NCI-H1694 treated with DMSO at 0.1 percent for 48 hours (cell line): ENCODE data around the gene TRMT10C.
"Not testable (repeated sequence)": the region's sequence is repeated elsewhere in the genome, so short reads cannot be mapped to it uniquely, and the experiment has no call there.

Experiments
- DNase-seq: peaks from one replicate; lab custom pipeline; 2025; lab: John Stamatoyannopoulos, UW

TRMT10C gene

DNA sequence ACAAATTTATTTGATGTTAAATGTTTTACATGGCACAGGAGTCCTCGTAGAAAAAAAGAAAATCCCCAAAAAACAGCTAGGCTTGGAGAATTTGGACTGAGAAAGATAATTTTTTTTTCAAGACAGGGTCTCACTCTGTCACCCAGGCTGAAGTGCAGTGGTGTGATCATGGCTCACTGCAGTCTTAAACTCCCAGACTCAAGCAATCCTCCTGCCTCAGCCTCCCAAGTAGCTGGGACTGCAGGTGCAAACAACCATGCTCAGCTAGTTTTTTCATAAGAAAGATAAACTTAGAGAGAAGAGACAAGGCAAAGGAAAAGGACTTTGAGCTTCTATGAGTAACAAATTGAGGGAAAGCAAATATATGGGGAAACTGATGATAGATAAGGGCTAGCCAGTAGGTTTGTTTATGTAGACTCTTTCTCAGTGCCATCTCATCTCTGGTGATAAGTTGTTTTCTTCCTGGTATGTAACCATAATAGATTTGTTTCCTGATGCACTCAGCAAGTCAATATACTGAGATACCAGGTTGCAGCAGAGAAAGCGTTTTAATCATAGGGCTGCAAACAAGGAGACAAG lies 13.1 kb upstream of the TRMT10C start:
- no peak for DNase-seq

DNA sequence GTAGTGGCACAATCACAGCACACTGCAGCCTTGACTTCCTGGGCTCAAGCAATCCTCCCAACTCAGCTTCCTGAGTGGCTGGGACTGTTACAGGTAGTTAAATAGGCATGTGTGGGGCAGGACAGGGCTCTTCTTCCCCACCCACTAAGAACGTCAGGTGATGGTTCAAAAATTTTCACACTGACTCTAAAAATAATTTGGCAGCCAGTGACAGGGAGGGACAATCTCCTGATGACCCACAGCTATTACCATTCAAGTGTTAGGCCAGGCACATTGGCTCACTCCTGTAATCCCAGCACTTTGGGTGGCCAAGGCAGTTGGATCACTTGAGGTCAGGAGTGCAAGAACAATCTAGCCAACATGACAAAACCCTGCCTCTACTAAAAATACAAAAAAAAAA lies 12.2 kb upstream of the TRMT10C start:
- DNase-seq: no peak

DNA sequence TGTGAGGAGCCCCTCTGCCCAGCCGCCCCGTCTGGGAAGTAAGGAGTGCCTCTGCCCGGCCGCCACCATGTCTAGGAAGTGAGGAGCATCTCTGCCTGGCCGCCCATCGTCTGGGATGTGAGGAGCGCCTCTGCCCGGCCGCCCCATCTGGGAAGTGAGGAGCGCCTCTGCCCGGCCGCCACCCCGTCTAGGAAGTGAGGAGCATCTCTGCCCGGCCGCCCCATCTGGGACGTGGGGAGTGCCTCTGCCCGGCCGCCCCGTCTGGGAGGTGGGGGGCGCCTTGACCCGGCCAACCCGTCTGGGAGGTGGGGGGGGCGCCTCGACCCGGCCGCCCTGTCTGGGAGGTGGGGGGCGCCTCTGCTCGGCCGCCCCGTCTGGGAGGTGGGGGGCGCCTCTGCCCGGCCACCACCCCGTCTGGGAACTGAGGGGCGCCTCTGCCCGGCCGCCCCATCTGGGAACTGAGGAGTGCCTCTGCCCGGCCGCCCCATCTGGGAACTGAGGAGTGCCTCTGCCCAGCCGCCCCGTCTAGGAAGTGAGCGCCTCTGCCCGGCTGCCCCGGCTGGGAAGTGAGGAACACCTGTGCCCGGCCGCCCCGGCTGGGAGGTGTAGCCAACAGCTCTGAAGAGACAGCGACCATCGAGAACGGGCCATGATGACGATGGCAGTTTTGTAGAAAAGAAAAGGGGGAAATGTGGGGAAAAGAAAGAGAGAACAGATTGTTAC lies 10.1 kb upstream of the TRMT10C start:
- not testable (repeated sequence) for DNase-seq

DNA sequence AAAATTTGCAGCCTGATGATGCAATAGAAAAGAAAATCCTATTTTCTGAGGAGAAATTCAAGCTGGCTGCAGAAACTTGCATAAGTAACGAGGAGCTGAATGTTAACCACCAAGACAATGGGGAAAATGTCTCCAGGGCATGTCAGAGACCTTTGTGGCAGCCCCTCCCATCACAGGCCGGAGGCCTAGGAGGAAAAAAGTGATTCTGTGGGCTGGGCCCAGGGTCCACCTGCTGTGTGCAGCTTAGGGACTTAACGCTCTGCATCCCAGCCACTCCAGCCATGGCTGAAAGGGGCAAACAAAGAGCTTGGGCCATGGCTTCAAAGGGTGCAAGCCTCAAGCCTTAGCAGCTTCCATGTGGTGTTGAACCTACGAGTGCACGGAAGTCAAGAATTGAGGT lies 8.3 kb upstream of the TRMT10C start:
- DNase-seq: not testable (repeated sequence)

DNA sequence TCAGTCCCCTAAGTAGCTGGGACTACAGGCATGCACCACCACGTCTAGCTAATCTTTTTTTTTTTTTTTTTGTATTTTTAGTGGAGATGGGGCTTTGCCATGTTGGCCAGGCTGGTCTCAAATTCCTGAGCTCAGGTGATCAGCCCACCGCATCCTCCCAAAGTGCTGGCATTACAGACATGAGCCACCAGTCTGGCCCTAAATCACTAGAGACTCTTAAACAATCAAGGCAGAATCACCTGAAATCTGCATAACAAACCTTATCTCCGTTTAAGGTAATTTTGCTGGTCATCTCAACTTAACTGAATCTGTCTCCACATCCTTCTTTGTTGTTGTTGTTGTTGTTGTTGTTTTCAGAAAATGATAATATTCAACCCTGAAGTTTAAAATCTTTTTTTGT lies 5.6 kb upstream of the TRMT10C start:
- DNase-seq: no peak

DNA sequence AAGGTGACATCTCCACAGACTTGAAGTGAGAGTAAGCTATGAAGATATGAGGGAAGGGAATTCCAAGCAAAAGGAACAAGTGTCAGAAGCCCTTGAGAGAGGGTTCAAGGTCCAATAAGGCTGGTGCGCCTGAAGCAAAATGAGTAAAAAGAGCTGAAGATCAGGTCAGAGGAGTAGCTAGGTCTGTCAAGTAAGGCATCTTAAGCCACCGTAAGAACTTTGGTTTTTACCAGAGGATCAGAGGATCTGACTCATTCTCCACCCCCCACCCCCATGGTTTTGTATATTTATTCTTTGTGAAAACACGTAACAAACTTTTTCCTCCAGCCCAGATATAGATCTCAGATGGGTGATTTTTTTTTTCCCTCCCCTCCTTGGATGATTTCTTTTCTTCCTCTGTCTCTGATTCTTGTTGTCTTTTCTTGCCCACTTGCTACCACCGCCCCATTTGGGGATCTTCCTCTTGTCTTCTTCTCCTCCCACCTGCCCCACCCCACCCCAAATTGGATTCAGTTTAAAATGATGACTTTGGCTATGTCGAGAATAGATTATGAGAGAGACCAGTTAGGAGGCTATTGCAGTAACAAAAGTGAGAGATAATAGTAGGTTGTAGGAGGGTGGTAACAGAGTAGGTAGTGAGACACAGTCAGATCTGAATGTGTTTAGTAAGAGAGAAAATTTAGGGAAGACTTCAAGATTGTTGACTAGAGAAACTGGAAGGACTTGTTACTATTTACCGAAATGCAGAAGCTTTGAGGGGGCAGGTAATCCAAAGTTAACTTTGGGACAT lies 6.1 kb downstream of the TRMT10C start:
- DNase-seq: no peak

DNA sequence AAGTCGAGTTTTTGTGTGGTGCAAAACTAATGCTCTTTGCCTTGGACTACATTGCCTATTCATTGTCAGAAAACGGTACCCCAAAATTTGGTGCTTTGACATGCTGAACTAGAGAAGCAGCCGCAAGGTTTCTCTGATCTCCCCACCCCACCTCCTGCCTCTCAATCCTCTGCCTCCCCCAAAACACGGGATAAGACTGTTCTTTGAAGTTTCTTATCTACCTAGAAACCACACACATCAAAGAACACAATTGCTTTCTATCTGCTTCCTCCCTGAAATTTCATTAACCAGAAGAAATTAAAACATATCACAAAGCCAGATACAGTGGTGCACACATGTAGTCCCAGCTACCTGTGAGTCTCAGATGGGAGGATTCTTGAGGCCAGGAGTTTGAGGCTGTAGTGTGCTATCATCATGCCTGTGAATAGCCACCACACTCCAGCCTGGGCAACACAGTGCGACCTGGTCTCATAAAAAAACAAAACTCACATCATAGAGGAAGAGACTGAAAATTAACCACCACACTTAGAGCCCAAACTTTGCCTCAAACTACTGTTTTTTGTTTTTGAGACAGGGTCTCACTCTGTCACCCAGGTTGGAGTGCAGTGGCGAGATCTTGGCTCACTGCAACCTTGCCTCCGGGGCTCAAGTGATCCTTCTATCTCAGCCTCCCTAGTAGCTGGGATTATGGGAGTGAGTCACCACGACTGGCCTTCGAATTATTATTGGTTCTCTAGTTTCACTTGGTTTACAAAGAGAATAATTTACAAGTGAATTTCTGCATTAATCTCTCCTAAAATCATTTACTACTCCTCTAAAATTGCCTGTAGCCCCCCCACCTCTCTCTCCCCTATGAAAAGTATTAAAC lies 9.6 kb downstream of the TRMT10C start:
- DNase-seq: no peak

DNA sequence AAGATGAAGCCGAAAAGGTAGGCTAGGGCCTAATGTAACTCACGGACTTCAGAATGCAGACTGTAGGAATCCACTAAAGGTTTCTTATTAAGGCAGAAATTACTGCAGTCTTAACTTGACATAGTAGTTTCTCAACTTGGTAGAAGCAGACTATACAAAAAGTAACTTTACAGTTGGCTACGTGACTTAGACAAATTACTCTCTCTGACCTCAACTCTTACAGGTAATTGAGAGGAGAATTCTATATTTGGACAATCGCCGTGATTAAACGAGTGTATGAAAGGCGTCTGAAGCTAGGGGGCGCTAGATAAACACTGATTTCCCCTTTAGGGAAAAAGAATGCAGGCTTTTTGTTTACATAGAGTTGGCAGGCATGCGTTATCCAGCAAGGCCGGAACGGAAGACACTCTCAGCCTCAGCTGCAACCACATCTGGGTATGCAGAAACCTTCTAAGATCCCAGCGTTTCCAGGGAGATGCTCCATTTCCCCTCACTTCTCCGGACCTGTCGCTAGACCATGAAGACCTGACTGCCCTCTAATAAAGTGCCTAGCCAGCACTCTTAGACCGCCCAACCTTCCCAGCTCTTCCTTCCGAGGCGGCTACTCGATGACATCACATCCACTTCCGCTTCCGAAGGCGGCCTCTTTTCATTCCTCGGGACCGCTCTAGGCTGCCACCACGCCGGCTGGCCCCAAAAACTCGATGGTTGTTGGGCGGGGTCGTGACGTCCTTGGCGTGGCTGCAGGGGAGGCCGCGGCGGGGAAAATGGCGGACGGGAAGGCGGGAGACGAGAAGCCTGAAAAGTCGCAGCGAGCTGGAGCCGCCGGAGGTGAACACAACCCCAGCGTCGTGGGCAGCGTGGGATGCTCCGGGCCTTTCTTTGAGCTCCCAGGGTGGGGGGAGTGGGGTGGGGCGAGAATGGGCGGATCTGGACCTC lies 12.1 kb downstream of the TRMT10C start, which contains the start of gene PCNP:
PCNP (plus strand) TSS at position 732 of the 939 bp plus-strand sequence; CDS start at position 768, 36 bp downstream.
- peak; percentile 98 for DNase-seq

DNA sequence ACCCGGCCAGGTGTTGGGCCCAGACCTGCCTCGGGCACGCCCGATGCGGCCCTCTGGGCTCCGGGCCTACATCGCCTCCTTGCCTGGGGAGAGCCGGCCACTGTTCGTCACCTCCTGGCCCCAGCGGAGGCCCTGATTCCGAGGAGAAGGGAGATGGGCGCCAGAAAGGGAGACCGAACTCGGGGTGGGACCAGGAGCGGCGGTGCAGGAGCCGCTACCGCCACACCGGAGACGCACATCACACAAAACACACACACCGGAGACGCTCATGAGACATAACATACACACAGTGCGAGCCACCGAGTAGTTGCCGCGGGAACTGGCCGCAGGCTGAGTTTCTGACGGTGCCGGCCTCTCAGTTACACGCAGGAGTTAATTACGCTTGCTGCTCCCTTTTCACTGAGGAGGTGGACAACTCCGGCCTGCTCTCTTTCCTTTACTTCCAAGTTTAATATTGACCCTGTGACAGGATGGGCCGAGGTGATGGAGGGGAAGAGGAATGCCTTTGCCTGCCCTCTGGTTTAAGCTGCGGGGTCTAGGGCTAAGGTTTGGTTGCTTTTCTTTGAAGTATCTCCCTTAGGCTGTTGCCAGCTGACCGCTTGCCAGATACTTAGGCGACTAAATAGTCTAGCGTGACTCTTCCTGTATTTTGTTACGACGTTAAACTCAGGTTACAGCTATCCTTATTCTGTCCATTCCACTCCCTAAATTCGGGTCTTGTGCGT lies 12.9 kb downstream of the TRMT10C start:
- peak; percentile 45 for DNase-seq

DNA sequence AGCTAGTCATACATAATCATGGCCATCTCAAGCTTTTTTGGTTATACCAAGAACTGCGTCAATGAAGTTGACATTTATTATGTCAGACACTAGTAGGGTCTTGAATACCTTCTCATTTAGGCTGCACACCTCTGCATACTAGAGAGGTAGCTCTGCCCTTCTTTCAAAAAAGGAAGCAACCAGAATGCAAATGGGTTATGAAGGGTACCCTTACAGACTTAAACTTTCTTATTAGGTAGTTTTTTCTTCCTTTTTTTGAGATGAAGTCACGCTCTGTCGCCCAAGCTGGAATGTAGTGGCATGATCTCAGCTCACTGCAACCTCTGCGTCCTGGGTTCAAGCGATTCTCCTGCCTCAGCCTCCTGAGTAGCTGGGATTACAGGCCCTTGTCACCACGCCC lies 15.6 kb downstream of the TRMT10C start:
- no peak for DNase-seq

DNA sequence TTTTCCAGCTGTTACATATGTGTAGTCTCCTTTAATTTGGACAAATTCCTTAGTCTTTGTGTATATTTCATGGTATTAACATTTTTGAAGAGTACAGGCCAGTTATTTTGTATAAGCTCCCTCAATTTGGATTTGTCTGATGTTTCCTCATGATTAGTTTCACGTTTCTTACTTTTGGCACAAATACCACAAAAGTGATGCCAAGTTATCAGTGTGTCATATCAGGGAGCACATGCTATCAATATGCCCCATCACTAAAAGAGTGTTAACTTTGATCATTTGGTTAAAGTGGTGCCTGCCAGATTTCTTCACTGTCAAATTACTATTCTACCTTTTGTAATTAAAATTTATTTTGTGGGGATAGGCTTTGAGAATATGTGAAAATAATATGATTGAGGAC lies 26.9 kb downstream of the TRMT10C start:
- DNase-seq: no peak

DNA sequence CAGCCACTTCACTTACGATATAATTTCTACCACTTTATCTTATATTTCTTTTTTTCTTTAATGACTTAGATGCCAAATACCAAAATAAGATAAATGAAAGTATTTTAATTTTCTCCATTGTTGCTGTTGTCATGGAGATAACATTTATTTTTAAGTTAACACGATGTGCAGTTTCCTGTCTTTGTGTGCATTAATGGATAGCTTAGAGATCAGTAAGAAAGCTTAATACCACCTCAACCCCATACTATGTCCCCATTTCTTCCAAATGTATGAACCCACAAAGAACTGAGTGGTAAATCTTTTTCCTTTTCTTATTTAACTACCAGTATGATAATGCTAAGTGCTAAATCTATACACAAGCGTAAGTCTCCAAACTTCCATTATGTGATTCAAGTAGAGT lies 29.4 kb downstream of the TRMT10C start:
- DNase-seq: no peak

DNA sequence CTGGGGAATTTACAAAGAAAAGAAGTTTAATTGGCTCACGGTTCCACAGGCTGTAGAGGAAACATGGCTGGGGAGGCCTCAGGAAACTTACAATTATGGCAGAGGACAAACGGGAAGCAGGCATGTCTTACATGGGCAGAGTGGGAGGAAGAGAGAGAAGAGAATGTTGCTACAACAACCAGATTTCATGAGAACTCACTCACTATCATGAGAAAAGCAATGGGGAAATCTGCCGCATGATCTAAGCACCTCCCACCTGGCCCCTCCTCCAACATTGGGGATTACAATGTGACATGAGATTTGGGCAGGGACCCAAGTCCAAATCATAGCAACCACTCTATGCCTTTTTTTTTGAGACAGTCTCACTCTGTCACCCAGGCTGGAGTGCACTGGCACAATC lies 41.1 kb downstream of the TRMT10C start:
- DNase-seq: no peak

DNA sequence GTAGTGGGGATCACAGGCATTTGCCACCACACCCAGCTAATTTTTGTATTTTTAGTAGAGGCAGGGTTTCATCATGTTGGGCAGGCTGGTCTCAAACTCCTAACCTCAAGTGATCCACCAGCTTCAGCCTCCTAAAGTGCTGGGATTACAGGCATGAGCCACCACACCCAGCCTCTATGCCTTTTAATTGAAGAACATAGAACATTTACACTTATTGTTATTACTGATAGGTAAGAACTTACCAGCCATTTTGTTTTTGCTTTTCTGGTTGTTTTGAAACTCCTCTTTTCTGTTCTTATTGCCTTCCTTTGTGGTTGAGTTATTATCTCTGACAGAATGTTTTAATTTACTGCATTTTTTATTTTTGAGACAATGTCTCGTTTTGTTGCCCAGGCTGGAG lies 41.5 kb downstream of the TRMT10C start:
- DNase-seq: no peak

DNA sequence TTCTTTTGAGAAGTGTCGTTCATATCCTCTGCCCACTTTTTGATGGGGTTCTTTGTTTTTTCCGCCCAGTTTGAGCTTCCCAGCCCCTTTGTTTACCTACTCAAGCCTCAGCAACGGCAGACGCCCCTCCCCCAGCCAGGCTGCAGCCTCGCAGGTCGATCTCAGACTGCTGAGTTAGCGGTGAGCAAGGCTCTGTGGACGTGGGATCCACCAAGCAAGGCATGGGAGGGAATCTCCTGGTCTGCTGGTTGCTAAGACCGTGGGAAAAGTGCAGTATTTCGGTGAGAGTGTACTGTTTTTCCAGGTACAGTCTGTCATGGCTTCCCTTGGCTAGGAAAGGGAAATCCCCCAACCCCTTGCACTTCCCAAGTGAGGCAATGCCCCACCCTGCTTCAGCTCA lies 43.7 kb downstream of the TRMT10C start:
- DNase-seq: not testable (repeated sequence)

DNA sequence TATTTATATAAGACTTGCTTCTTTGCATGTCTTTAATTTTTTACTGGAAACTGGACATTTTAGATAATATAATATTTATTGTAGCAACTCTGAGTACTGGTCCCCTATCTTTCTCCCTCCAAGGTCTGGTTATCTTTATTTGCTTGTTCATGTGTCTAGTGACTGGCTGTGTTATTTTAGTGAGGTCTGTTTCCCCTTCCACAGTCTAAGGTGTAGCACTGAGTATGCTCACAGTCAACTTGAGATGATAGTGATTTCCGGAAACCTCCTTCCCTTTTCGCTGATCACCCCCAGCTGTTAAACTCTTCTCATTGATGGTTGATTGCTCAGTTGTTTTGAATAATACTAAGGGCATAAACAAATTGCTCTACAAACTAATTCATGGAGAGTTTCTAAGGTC lies 49.4 kb downstream of the TRMT10C start:
- DNase-seq: no peak

DNA sequence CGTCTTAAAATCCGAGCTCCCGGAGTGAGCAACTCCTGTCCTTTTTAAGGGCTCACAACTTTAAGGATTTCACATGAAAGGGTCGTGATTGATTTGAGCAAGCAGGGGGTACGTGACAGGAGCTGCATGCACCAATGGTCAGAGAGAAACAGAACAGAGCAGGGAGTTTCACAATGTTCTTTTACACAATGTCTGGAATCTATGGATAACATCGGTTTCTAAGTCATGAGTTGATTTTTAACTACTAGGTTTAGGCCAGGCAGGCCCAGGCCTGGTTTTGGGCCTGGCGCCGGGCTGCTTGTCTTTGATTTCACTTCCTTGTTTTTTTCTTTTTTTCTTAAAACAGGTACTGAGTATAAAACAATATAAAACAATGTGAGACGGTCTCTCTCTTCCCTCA lies 51.3 kb downstream of the TRMT10C start:
- not testable (repeated sequence) for DNase-seq

DNA sequence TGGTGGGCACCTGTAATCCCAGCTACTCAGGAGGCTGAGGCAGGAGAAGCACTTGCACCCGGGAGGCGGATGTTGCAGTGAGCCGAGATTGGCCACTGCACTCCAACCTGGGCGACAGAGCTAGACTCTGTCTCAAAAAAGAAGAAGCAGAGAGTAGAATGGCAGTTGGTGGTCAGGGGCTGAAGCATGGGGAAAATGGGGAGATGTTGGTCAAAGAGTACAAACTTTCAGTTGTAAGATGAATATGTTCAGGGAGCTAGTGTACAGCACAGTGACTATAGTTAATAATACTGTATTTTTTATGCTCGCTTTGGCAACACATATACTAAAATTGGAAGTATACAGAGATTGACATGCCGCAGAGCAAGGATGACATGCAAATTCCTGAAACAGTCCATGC lies 53.9 kb downstream of the TRMT10C start:
- no peak for DNase-seq
